Measurements from ENCODE around the gene PRKCE. TPM values are rescaled to one million over a fixed set of nuclear protein-coding genes. Genes with fewer than 3 reads are reported as not detected.

Gene PRKCE
- total RNA-seq, 4 donors from 2014 or later: 10.9 to 19.6 (median 14.9) TPM

DNA sequence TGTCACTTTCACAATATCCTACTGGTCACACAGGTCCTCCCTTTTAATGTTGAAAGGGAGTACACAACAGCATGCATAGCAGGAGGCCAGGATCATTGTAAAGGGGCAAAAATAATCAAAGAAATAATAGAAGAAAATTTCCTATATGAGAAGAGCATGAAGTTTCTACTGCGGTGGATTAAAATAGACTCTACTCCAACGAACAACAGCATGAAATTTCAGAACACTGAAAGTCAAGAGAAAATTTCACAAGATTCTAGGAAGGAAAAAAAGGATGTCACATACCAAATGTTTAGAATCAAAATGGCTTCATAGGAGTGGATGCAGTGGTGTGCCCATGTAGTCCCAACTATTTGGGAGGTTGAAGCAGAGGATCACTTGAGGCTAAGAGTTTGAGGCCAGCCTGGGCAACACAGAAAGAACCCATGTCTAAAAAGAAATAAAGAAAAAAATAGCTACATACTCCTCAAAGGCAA, 573.7 kb downstream of the PRKCE start:
- TF ChIP-seq, protein P1, sequence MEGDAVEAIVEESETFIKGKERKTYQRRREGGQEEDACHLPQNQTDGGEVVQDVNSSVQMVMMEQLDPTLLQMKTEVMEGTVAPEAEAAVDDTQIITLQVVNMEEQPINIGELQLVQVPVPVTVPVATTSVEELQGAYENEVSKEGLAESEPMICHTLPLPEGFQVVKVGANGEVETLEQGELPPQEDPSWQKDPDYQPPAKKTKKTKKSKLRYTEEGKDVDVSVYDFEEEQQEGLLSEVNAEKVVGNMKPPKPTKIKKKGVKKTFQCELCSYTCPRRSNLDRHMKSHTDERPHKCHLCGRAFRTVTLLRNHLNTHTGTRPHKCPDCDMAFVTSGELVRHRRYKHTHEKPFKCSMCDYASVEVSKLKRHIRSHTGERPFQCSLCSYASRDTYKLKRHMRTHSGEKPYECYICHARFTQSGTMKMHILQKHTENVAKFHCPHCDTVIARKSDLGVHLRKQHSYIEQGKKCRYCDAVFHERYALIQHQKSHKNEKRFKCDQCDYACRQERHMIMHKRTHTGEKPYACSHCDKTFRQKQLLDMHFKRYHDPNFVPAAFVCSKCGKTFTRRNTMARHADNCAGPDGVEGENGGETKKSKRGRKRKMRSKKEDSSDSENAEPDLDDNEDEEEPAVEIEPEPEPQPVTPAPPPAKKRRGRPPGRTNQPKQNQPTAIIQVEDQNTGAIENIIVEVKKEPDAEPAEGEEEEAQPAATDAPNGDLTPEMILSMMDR (IDR thresholded peaks at IDR 0.05; ENCODE audit: low read depth): no peak

DNA sequence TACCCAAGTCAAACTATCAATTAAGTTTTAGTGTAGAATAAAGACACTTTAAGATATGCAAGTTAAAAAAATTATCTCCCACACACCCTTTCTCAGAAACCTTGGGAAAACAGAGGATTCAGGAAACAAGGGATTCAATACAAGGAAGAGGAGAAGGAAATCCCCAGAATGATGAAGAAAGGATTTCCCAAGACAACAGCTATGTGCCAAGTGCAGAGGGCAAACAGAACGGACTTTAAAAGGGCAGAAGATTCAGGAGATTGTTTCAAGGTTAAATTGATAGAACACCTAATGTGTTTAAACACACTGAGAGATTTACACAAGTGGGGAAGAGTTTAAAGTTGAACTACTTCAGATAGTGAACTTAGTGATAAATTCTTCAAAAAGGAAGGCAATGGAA, 574.3 kb downstream of the PRKCE start:
- TF ChIP-seq, protein P1 (IDR thresholded peaks at IDR 0.05; ENCODE audit: low read depth): no peak

DNA sequence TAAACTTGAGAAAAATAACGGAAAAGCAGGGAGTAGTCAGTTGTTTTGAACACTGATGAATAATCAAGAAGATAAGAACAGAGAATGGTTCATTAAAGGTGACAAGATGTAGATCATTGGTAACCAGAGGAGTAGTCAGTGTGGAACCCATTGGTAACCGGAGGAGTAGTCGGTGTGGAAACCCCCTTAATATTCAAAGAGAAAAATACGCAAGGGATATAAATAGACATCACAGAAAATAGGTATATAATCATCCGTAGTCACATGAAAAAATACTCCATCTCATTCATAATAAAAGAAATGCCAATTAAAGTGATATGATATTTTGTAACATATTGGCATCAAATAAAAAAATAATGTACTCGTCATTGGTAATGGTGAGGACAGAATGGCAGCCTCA, 575.1 kb downstream of the PRKCE start:
- TF ChIP-seq, protein P1 (IDR thresholded peaks at IDR 0.05; ENCODE audit: low read depth): no peak

DNA sequence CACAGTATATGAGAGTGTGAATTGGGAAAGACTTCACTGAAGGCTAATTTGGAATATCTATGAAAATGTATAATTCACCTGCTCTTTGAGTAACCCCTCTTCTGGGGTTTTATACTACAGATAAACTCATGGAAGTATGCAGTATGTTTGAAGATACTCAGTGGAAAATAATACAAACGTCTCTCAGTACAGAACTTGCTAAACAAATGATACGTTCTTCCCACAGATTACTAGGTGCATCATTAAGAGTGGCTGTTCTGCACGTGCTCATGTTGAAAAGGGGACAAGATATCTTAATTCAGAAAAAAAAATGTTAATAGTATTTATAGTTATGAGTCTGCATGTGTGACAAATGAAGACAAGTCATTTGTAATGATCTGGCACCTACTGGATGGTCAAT, 575.5 kb downstream of the PRKCE start:
- TF ChIP-seq, protein P1 (IDR thresholded peaks at IDR 0.05; ENCODE audit: low read depth): no peak

DNA sequence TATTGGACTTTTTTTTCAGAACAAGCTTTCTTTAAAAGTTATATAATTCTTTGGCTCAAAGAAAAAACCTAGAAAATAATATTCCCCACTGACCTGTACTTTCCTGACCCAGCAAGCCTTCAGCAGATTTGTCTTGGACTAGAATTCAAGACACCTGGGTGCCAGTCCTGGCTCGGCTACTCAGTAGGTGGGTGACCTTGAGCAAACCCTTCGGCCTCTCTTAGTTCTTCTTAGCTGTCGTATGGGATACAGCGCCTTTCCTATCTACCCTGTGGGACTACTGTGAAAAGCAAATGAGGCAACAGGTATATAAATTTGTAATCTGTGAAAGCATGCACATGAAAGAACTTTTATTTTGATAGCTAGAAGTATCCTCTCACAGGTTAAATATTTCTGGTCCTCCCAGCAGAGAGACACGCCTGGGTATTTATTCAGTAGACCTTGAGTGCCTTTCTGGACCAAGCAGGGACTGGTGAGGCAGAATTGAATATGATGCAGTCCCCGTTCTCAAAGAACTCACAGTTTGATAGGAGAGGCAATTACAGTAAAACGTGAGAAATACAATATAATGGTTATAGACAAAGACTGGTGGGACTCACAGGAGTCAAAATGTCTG, 576.3 kb downstream of the PRKCE start:
- TF ChIP-seq, protein P1 (IDR thresholded peaks at IDR 0.05; ENCODE audit: low read depth): no peak

DNA sequence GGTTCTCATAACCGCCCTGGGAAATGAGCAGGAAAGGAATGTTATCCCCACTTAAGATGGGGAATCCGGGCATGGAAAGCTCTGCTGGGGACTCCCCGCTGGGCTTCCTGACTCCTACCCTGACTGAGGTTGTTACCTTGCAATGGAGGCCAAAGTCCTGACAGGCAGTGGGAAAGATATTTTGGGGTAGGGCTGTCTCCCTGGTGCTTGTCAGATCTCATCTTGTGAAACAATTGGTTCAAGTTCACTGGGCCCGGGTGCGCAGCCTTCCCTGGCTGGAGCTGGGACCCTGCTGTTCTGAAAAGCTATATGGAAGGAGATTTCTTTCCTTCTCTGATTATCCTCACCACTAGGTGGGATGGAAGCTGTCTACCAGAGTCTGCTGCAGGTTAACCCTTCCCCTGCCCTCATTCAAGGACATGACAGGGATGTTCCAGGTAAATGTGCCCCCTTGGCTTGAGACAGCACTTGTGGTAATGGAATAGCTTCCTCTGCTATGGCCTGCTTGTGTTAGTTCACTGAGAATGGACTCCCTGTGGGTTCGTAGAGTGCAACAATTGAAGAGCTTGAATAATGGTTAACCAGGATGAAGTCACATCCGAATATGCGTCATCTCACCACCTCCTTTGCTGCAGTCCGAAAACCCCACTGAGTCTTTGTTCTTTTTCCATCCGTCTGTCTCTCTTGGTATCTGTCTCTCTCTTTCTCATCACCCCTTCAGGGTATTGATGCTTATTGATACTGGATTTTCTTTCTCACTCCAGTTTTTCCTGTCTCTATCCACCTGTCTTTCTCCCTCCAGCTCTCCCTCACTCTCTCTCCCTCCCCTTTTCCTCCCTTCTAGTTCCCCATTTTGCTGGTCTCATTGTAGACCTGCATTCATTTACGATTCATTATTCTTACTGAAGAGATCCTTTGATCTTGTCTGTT, 577.9 kb downstream of the PRKCE start:
- TF ChIP-seq, protein P1 (IDR thresholded peaks at IDR 0.05; ENCODE audit: low read depth): no peak

DNA sequence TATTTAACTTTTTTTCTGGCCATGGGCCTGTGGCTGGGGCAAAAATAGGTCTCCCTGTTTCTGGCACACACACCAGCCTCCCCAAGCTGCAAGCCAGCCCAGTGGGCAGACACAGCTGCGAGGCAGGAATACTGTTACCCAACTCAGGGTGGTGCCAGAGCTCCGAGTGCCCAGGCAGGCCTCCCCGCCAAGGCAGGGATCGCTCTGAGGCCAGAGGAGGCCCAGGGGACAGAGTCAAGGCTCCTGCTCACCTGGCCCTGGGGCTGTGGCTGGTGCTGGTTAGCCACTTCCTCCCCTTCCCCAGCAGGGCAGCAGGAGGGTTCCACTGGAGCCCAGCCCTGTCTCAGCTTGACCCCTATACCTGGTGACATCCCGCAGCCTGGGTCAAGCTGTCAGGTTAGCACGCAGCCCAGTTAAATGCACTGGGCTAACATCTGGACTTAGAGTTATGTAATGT, 578.7 kb downstream of the PRKCE start:
- TF ChIP-seq, protein P1 (IDR thresholded peaks at IDR 0.05; ENCODE audit: low read depth): no peak
